8988T (cell line): Measurements from ENCODE around the gene KCNJ8.
"Not testable (repeated sequence)": the region's sequence is repeated elsewhere in the genome, so short reads cannot be mapped to it uniquely, and the experiment has no call there.

Source experiments
- DNase-seq: peaks from one replicate; pipeline ENCODE4 v3.0.0; 2011

The KCNJ8 gene

DNA sequence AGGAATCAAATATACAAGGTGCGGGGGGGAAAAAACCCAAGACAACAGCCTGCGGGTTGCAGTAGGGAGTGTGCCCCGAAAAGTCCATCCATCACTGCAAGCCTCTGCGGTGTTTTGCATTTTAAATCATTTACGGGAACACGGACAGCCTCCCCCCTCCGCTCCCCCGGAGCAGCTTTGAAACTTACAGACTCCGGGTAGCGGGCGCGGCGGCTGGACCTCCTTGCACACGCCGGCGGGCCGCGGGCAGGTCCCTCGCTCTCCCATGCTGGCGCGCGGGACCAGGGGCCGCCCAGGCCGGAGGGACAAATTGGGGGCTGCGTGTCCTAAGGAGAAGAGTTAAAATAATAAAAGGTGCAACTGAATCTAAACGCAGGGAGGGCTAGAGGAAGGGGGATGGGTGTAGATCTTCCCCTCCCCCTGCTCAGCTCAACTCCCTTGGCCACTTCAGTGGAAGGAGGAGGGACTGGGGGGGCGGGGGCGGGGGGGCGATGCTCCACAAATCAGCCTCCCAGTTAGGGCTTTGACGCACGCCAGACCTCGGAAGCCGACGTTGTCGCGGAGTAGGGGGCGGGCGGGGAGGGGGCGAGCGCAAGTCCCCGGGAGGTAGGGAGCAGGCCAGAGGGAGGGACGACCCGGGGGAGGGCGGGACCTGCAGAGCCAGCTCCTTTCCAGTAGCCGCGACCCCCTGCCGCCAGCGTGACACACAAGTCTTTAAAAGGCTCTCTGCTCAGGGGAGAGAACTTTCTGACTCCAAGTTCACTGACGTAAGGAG lies at the start of gene KCNJ8:
KCNJ8 (minus strand) TSS at position 349 of the 775 bp plus-strand sequence. CDS start 1,090 bp downstream, outside the sequence.
- no peak for DNase-seq

DNA sequence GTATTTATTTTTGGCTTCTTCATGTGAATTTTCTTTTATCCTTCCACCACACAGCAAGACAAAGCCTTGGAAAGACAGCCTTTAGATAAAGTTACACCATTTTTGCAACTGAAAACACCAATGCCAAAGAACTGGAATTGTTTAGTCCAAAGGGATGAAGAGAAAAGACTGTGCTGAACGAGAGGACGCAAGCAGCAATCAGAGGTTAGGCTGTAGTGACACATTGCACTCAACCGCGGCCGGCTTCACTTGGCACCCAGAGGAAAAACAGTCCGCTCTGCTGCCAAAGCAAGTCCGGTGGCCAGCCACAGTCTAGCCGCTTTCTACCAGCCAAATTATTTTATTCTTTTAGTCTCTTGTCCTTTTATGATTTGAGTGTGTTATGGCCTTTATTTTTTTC lies 49.1 kb upstream of the KCNJ8 start:
- no peak for DNase-seq

DNA sequence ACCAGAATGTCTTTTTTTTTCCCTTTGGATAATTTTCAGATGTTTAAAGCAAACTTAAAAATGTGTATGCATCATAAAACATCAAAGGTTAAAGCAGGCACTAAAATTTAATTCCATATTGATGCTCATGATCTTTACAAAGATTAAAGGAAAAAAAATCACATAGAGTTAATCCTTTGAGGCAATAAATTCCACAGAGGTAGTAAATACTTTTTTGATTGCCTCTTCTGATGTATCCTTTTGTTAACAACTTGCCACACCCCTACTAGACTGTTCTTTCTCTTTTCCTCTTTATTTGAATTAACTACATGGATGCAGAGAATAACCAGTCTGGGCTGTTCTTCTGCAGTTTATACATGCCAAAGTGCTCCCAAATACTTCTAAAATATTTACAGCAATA lies 45.2 kb upstream of the KCNJ8 start:
- no peak for DNase-seq

DNA sequence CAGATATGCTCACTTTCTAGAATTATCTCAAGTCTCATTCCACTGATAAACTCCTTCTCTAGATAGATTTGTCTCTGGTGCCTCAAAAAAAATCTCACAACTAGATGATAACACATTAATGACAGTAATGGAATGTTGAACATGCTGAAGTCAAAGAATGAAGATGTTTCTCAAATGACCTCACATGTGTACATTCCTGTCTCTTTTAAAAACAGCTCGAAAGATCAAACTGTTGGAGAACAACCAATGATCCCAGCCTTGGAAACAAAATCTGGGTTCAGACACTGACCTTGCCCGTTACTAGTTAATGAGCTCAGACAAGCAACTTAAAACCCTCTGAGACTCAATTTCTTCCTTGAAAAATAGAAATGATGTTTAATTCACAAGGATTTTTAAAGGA lies 44.7 kb upstream of the KCNJ8 start:
- DNase-seq, result no peak

DNA sequence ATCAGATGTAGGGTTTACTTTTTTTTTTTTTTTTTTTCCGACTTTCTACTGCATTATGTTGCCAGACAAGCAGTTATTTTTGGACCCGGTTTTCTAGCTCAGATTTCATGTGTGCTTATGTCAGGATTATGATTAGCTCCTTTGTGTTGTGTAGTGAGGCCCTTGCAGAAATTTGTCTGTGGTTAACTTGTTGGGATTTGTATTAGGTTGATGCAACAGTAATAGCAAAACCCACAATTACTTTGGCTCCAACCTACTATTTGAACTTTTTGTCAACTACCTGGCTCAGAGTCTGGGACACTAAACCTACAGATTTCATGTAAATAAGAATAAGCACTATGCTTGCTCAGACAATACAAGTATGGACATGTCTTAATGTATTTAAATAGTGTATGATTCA lies 44.1 kb upstream of the KCNJ8 start:
- no peak for DNase-seq

DNA sequence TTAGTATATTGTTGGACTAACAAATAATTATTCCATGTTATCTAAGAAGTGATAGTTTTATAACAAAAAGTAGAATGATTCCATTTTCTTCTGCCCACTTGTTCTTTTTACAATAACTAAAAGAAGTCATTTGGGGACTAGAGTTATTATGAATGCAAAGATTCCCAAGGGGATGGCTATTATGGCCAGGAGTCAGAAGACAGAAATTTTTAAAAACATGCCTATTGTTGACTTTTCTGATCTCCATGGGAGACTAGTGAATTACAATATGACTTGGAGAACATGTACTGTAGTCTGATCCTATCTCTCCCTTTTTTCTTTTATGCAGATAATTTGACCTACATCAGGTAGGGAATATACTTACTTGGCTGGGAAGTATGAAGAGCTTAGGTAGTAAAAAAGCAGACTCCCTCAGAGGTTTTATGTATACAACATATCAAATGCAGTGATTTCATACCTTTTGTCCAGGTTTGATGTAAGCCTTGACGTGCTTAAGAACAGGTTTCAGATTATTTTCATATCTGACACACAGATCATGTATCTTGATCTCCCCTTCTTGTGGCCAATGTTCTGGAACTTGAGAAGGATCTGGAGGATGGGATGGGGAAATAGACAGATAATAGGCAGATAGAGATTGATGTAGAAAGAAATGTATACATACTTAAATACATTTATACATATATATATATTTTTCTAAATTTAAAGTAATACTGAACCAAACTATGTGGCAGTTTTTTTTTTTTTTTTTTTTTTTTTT lies 41.0 kb upstream of the KCNJ8 start:
- no peak for DNase-seq

DNA sequence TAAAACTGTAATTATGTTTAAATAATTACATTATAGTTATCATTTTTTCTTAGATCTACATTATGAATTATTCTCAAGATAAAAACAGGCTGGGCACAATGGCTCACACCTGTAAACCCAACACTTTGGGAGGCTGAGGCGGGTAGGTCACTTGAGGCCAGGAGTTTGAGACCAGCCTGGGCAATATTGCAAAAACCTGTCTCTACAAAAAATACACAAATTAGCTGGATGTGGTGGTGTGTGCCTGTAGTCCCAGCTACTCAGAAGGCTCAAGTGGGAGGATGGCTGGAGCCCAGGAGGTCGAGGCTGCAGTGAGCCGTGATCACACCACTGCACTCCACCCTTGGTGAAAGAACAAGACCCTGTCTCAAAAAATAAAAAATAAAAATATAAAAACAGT lies 40.3 kb upstream of the KCNJ8 start:
- no peak for DNase-seq

DNA sequence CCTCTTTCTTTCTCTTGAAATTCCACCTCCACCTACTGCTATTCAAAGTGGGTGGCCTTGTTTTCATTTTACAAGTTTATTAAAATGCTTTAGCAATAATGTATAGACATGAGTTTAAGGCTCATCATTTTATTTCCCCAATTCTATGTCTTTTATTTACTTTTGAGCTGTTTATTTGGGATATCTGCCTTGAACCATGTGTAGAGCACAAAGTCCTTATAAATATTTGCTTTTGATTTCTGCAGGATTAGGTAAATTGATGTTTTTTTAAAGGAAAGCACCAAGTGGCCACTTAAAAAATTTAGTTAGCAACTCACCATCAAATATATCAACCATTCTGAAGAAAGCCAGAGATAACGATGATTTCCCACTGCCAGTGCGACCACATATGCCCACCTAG lies 39.8 kb upstream of the KCNJ8 start:
- DNase-seq, result no peak

DNA sequence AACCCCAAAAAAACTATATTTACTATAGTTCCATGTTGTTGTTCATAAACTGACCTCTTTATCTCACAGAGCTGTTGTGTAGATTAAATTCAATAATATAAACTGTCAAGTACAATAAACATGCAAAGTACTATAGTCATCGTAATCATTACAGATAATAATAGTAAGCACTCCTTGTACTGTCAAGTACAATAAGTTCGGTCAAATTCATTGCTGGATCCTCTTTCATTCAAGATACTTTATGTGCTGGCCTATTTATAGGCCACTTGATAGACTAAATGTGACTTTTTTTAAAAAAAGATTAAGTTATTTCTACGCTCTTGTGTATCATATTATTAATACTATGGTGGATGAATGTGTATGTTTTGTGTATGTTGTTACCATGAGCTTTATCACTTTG lies 39.2 kb upstream of the KCNJ8 start:
- DNase-seq, result no peak

DNA sequence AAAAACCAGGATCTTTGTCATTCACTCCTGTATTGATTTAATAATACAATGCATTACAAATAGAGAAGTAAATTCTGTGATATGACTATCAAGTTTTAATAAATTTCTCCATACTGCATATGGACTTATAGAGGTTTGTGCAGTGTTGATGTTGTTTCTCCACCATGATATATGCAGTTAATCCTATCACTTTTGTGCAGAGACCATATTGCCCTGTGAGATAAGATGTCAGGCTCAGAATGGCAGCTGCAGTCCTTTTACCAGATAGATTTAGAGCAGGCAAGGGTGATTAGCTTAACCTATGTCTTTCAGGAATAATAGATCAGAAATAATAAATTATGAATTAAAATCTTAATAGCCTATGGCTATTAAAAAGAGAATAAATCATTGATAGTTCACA lies 38.6 kb upstream of the KCNJ8 start:
- DNase-seq, result no peak

DNA sequence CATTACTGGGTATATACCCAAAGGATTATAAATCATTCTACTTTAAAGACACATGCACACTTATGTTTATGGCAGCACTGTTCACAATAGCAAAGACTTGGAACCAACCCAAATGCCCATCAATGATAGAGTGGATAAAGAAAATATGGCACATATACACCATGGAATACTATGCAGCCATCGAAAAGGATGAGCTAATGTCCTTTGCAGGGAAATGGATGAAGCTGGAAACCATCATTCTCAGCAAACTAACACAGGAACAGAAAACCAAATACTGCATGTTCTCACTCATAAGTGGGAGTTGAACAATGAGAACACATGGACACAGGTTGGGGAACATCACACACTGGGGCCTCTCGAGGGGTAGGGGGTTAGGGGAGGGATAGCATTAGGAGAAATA lies 37.8 kb upstream of the KCNJ8 start:
- DNase-seq, result not testable (repeated sequence)

DNA sequence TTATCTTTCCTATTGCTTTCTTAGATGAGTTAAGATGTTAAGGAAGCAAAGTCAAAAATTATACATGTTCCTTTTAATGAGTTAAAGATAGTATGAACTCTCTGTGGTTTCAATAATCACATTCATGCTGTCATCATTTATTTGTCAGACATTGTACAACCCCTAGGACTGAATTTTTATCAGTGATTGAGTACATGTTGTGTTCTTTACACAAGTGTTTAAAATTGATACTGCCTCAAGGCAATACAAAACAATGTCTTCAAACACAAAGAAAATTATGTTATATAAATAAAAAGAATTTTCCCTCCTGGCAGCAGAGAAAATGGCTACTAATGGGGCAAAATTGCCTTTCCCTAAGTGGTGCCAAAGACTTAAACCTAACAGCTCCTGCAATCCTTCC lies 34.6 kb upstream of the KCNJ8 start:
- no peak for DNase-seq

DNA sequence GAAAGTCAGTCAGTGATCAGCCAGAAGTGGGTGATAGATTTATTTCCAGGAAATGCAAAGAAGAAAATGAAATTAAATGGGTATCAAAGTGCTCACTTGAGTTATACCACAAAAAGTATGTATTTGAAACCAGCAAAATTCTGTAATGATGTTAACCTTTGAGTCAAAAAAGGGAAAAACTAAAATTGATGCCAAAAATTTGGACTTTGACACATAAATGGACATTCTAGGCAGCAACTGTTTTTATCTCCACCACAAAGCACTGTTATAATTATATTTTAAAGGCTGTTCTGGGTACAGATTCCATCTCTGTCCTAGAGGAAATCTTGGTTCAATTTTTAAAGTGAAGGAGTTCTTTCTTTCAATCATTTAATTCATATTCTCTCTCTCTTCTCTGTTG lies 31.7 kb upstream of the KCNJ8 start:
- no peak for DNase-seq

DNA sequence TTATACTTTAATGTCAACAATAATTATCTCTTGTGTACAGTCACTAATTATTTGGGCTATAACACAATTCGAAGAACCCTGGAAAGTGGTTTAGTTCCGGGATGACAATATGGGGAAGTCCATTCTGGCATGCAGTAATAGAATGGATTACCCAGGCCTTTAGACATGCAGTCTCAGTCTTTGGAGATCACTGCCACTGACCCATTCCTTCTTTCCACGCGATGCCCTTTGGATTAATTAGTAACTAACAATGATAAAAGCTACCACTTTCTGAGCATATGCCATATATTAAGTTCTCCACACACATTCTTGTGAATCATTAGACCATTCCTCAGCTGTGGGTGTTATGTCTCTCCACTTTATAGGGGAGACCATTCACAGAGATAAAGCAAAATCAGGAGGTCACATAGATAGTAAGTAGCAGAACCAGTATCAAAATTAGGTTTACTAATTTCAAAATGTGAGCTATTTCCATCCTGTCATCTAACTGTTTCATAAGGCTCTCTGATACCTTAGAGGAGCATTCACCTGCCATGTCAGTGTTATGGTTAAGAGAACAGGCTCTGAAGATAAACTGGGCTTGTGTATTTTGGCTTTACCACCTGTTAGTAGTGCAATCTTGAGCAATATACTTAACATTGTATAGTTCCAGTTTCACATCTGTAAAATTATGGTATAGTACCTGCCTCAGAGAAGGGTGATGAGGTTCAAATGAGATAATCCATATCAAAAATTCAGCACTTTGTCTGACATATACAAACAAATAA lies 27.2 kb upstream of the KCNJ8 start:
- no peak for DNase-seq

DNA sequence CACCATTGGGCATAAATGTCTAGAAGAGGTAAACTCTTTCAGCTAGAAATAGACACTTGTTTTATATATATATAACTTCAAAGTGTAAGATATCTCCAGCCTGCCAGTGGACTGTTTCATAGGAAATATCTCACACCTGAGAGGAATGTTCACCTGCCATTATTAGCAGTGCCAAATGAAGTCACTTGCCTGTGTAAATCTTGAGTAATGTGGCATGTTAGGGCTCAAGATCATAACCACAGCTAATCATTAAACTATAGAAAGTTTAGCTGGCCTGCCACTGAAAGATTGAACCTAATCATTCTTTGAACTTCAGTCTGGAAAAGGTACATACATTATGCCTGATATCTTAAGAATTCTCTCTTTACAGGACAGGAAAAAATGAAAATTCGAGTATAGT lies 25.5 kb upstream of the KCNJ8 start:
- no peak for DNase-seq

DNA sequence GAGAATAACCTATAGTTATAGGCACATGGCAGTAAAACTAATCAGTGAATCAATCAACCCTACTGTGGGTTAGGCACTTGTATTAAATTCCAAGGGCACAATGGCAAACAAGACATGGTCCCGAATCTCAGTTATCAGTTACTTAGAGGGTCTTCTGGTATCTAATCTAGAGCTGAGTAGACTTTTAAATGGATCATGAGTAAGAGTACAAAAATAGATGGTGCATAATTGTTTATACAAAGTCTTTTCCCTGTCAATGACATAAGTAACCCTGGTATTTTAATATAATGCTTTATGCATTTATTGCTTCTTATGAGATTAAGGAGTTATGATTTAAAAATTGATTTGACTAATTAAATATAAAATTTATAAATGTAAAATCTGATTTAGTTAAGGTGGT lies 23.0 kb upstream of the KCNJ8 start:
- no peak for DNase-seq

DNA sequence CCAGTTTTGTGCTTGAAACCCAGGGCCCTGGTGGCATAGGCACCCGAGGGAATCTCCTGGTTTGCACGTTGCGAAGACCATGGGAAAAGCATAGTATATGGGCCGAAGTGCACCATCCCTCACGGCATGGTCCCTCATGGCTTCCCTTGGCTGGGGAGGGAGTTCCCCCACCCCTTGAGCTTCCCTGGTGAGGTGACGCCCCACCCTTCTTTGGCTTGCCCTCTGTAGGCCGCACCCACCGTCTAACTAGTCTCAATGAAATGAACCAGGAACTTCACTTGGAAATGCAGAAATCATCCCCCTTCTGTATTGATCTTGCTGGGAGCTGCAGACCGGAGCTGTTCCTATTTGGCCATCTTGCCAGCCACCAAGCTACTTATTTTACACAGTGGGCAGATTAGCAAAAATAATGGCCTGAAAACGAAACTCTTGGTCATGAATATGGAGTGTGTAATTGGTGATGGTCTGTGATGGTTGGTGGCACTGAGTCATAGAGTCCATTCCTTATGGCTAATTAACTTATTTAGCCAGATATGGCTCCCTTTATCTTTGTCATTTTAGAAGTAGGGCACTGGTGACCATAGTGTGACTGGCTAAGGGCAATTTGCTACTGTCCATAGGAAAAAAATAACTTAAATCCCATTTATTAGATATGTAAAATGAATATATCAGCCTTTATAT lies 21.3 kb upstream of the KCNJ8 start:
- no peak for DNase-seq

DNA sequence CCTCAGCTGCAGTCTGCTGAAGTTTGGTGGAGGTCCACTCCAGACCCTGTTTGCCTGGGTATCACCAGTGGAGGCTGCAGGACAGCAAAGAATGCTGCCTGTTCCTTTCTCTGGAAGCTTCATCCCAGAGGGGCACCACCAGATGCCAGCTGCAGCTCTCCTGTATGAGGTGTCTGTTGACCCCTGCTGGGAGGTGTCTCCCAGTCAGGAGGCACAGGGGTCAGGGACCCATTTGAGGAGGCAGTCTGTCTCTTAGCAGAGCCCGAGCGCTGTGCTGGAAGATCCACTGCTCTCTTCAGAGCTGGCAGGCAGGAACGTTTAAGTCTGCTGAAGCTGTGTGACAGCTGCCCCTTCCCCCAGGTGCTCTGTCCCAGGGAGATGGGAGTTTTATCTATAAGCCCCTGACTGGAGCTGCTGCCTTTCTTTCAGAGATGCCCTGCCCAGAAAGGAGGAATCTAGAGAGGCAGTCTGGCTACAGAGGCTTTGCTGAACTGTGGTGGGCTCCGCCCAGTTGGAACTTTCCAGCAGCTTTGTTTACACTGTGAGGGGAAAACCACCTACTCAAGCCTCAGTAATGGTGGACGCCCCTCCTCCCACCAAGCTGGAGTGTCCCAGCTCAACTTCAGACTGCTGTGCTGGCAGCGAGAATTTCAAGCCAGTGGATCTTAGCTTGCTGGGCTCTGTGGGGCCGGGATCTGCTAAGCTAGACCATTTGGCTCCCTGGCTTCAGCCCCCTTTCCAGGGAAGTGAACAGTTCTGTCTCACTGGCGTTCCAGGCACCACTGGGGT lies 20.5 kb upstream of the KCNJ8 start:
- not testable (repeated sequence) for DNase-seq

DNA sequence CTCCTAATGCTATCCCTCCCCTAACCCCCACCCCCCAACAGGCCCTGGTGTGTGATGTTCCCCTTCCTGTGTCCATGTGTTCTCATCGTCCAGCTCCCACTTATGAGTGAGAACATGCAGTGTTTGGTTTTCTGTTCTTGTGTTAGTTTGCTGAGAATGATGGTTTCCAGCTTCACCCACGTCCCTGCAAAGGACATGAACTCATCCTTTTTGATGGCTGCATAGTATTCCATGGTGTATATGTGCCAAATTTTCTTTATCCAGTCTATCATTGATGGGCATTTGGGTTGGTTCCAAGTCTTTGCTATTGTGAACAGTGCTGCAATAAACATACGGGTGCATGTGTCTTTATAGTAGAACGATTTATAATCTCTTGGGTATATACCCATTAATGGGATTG lies 15.2 kb upstream of the KCNJ8 start:
- not testable (repeated sequence) for DNase-seq

DNA sequence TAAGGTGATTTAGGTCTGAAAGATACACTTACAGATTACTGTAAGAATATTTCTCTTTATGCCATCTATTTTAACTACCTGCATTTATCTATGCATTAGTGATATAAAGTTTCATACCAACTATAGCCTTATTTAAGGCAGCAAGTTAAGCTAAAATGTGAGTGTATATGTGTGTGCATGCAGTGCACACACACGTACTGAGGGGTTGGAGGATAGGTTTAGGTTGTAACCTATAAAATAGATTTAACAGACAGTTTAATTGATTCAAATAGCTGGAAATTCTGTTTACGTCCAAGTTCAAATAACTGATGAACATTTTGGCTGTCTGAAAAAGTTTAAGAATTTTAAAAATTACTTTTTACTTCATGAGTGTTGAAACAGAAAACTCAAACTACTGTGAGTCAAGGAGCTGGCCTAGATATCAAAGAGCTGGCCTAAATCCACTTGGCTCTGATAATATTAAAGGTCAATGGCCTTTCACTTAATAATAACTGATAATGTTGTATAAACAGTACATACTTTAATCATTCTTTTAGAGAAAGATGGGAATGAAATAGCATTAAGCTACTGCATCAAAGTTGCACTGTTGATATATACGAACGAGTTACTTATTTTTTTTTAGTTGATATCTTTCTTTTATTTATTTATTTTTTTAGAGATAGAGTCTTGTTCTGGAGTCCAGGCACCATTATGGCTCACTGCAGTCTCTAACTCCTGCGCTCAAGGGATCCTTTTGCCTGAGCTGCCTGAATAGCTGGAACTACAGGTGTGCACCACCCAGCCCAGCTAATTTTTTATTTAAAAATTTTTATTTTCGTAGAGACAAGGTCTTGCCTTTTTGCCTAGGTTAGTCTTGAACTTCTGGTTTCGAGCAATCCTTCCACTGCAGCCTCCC lies 13.8 kb upstream of the KCNJ8 start:
- no peak for DNase-seq

DNA sequence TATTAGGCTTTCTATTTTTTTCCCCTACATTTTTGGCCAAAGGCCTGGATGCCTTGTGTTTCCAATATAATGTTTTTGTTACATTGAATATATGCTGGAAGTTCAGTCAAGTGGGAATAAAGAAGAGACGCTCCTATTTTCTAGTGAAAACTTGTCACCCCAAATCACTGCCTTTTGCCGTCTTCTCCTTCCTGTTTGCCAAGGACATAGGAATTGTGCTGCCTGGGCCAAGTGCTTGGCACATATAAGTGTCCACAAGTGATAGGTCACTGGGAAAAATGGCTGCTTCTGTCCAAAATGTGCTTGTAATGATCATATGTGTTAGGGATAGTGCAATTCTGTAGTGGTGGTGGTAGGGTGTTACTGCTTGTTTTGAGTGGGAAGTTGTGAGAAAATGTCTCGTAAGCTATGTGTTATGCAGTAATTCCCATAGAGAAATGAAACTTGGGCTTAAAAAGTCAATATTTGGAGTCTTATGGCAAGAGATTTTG lies 11.6 kb upstream of the KCNJ8 start:
- DNase-seq, result no peak
